HepG2 (cell line): ENCODE data around the gene HSD11B1. TPM values are rescaled to one million over a fixed set of nuclear protein-coding genes. Genes with fewer than 3 reads are reported as not detected.
A peak's percentile ranks its signal among the peaks of the same experiment; 100 is the strongest.

Experiments
- ATF1 ChIP-seq: IDR thresholded peaks from 2 replicates; pipeline ENCODE4 v1.6.1; 2016; ENCODE audit warnings: mild to moderate bottlenecking, control low read depth
- CENPBD1 ChIP-seq: sonication (generic); formaldehyde crosslinking; IDR thresholded peaks from 2 replicates; pipeline ENCODE4 v1.8.0; 2022; ENCODE audit warnings: missing genetic modification reagents, low read depth, mild to moderate bottlenecking, borderline replicate concordance
- FOXO4 ChIP-seq: sonication (generic); formaldehyde crosslinking; conservative IDR thresholded peaks from 2 replicates; pipeline ENCODE4 v1.8.1; 2023; ENCODE audit warnings: missing genetic modification reagents
- NR1H2 ChIP-seq: sonication (generic); formaldehyde crosslinking; IDR thresholded peaks from 2 replicates; pipeline ENCODE4 v1.8.1; 2022; ENCODE audit warnings: low read depth, missing genetic modification reagents, borderline replicate concordance
- PAXIP1 ChIP-seq: sonication (generic); formaldehyde crosslinking; conservative IDR thresholded peaks from 2 replicates; pipeline ENCODE4 v1.4.0; 2020; ENCODE audit warnings: mild to moderate bottlenecking, missing genetic modification reagents, moderate library complexity
- SCMH1 ChIP-seq: sonication (generic); formaldehyde crosslinking; IDR thresholded peaks from 2 replicates; pipeline ENCODE4 v1.9.0; 2021; ENCODE audit warnings: missing genetic modification reagents, mild to moderate bottlenecking, borderline replicate concordance
- SOX6 ChIP-seq, 2 experiments: fragments of 450-650 bp in 1 of 2; sonication (generic) in 1 of 2; formaldehyde crosslinking in 1 of 2; IDR thresholded peaks; 2 replicates each; pipeline versions ENCODE4 v1.4.0 to v1.6.1; 2017 to 2020; ENCODE audit warnings: antibody characterized with exemption in 1 of 2, mild to moderate bottlenecking in 1 of 2, missing genetic modification reagents in 1 of 2
- TCF12 ChIP-seq, 2 experiments: fragments of 450-650 bp in 1 of 2; sonication (generic) in 1 of 2; formaldehyde crosslinking in 1 of 2; IDR thresholded peaks; 2 replicates each; pipeline versions ENCODE4 v1.6.1 to v1.8.0; 2017 to 2022; ENCODE audit warnings: antibody characterized with exemption in 1 of 2, mild to moderate bottlenecking in 1 of 2, missing genetic modification reagents in 1 of 2, moderate library complexity in 1 of 2
- THAP7 ChIP-seq: sonication (generic); formaldehyde crosslinking; IDR thresholded peaks from 2 replicates; pipeline ENCODE4 v1.8.1; 2023; ENCODE audit warnings: mild to moderate bottlenecking, missing genetic modification reagents
- TOE1 ChIP-seq: sonication (generic); formaldehyde crosslinking; IDR thresholded peaks from 2 replicates; pipeline ENCODE4 v1.4.0; 2020; ENCODE audit warnings: mild to moderate bottlenecking, missing genetic modification reagents
- ZKSCAN8 ChIP-seq: IDR thresholded peaks from 2 replicates; pipeline ENCODE4 v1.6.1; 2016; ENCODE audit warnings: borderline replicate concordance, missing genetic modification reagents, missing compliant biosample characterization
- ZNF335 ChIP-seq: sonication (generic); formaldehyde crosslinking; IDR thresholded peaks from 2 replicates; pipeline ENCODE4 v1.4.0; 2020; ENCODE audit warnings: missing genetic modification reagents
- ZNF362 ChIP-seq: sonication (generic); formaldehyde crosslinking; IDR thresholded peaks from 2 replicates; pipeline ENCODE4 v1.4.0; 2020; ENCODE audit warnings: missing genetic modification reagents, mild to moderate bottlenecking, borderline replicate concordance
- ZNF577 ChIP-seq: sonication (generic); formaldehyde crosslinking; IDR thresholded peaks from 2 replicates; pipeline ENCODE4 v1.4.0; 2020; ENCODE audit warnings: mild to moderate bottlenecking, low read depth, missing genetic modification reagents, borderline replicate concordance
- ZSCAN30 ChIP-seq: sonication (generic); formaldehyde crosslinking; IDR thresholded peaks from 2 replicates; pipeline ENCODE4 v1.5.0; 2020; ENCODE audit warnings: mild to moderate bottlenecking, missing genetic modification reagents
- polyA plus RNA-seq, 8 experiments: library from polyadenylated mRNA; depleted of rRNA in 3 of 8; stranded (reverse) in 7 of 8; unstranded in 1 of 8; fragments of >200 nt; fragmentation: Illumina TruSeq in 4 of 8; extraction: Trizol in 4 of 8; gene quantifications; 2 replicates each; pipeline versions ENCODE4 v1.2.1 to v1.2.3, GENCODE V29; 2011 to 2016; ENCODE audit warnings: low read depth in 4 of 8, missing spikeins in 1 of 8, mixed read lengths in 1 of 8; ENCODE audit not compliant: insufficient read depth in 1 of 8
- total RNA-seq, 5 experiments: library from RNA; depleted of rRNA; stranded (reverse); fragments of >200 nt; fragmentation: Illumina TruSeq; extraction: Trizol; gene quantifications; 2 replicates each; pipeline ENCODE4 v1.2.3, GENCODE V29; 2016; ENCODE audit warnings: low read depth in 1 of 5
- TF ChIP-seq, protein P1 (sequence below): sonication (generic); formaldehyde crosslinking; IDR thresholded peaks from 2 replicates; pipeline ENCODE4 v1.5.0; 2020; ENCODE audit warnings: mild to moderate bottlenecking, missing genetic modification reagents
- TF ChIP-seq, protein P2 (sequence below): sonication (generic); formaldehyde crosslinking; IDR thresholded peaks from 2 replicates; pipeline ENCODE4 v1.4.0; 2020; ENCODE audit warnings: missing genetic modification reagents

HSD11B1 gene
- total and polyA plus RNA-seq, 2 of the 13 experiments (the other 11 are each of a cell fraction or from before 2014, with no cell fraction given) = not detected

- TF ChIP-seq PAXIP1 (CRISPR knock-in tag) (peak; percentile 56), FOXO4 (CRISPR knock-in tag) (no peak), ZNF335 (CRISPR knock-in tag) (no peak), ZKSCAN8 (CRISPR knock-in tag) (no peak), SCMH1 (CRISPR knock-in tag) (no peak), ZNF577 (CRISPR knock-in tag) (no peak), TCF12 (IDR thresholded peaks at IDR 0.05) (no peak), TCF12 (CRISPR knock-in tag; IDR thresholded peaks at IDR 0.05) (no peak), ZNF362 (CRISPR knock-in tag) (no peak), TOE1 (CRISPR knock-in tag) (no peak), NR1H2 (CRISPR knock-in tag) (no peak), SOX6 (IDR thresholded peaks at IDR 0.05) (no peak), SOX6 (CRISPR knock-in tag; IDR thresholded peaks at IDR 0.05) (peak; percentile 58), THAP7 (CRISPR knock-in tag) (no peak), ZSCAN30 (CRISPR knock-in tag) (no peak), ATF1 (CRISPR knock-in tag) (no peak), CENPBD1 (CRISPR knock-in tag) (no peak)
- TF ChIP-seq, protein P1, sequence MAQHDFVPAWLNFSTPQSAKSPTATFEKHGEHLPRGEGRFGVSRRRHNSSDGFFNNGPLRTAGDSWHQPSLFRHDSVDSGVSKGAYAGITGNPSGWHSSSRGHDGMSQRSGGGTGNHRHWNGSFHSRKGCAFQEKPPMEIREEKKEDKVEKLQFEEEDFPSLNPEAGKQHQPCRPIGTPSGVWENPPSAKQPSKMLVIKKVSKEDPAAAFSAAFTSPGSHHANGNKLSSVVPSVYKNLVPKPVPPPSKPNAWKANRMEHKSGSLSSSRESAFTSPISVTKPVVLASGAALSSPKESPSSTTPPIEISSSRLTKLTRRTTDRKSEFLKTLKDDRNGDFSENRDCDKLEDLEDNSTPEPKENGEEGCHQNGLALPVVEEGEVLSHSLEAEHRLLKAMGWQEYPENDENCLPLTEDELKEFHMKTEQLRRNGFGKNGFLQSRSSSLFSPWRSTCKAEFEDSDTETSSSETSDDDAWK (CRISPR knock-in tag) = no peak
- TF ChIP-seq, protein P2, sequence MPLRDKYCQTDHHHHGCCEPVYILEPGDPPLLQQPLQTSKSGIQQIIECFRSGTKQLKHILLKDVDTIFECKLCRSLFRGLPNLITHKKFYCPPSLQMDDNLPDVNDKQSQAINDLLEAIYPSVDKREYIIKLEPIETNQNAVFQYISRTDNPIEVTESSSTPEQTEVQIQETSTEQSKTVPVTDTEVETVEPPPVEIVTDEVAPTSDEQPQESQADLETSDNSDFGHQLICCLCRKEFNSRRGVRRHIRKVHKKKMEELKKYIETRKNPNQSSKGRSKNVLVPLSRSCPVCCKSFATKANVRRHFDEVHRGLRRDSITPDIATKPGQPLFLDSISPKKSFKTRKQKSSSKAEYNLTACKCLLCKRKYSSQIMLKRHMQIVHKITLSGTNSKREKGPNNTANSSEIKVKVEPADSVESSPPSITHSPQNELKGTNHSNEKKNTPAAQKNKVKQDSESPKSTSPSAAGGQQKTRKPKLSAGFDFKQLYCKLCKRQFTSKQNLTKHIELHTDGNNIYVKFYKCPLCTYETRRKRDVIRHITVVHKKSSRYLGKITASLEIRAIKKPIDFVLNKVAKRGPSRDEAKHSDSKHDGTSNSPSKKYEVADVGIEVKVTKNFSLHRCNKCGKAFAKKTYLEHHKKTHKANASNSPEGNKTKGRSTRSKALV (CRISPR knock-in tag) = no peak
These were observed 43.1 kb downstream of the HSD11B1 start (continued) for GRCh38 chr1:209747580-209748262.
